ENCODE results near the gene ZEB2. TPM values are rescaled to one million over a fixed set of nuclear protein-coding genes. Genes with fewer than 3 reads are reported as not detected.

Gene ZEB2
- total and polyA plus RNA-seq, 12 donors = 17.2 to 99.5 (median 83.0) TPM

DNA sequence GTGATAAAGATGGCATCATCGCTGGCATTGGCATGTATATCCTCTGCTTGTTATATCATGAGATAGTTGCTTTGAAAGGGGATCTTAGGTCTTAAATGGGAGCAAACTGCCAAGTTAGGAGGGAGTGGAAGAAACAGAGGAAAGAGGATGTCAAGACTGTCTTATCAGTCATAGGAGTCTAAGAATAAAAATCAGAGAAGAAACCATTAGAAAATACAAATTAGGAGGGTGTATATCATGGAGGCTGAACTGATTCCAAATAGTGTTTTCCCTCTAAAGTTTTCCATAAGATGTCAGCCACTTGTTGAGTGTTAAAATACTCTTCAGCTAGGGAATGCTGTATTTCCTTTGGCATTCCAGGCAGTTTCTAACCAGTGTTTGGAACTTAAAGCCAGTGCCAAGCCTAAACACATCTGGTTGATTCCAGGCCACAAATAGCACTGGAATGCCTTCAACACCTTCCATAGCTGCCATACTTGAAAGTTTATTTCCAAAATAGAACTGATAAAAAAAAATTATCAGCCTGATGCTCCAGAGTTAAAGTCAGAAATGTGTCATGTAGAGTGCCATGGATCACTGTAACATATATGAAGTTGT, 129.4 kb downstream of the ZEB2 start:
- DNase-seq (no peak), ATAC-seq (peak in 6 of 8 donors; percentile 47 to 75 (median 66))
- intact Hi-C loops (cut with DNase I) = no loop called here
- WGBS, 2 donors = 32 to 48% methylated on average over 1 of the region's 1 CpG
- H3K9me3 ChIP-seq = no peaks in the 10 kb centered on the region
- peaks cover 0 to 27% (median 10%) of the 10 kb centered on the region in 9 donors for H3K4me1 ChIP-seq
- no peaks in the 10 kb centered on the region for H3K27me3 ChIP-seq
- peak overlapping the region in 7 of 10 donors; percentile 24 to 71 (median 37) for H3K27ac ChIP-seq
- peaks cover 0 to 99% (median 8%) of the 10 kb centered on the region in 9 donors for H3K36me3 ChIP-seq
- TF ChIP-seq, protein P1, sequence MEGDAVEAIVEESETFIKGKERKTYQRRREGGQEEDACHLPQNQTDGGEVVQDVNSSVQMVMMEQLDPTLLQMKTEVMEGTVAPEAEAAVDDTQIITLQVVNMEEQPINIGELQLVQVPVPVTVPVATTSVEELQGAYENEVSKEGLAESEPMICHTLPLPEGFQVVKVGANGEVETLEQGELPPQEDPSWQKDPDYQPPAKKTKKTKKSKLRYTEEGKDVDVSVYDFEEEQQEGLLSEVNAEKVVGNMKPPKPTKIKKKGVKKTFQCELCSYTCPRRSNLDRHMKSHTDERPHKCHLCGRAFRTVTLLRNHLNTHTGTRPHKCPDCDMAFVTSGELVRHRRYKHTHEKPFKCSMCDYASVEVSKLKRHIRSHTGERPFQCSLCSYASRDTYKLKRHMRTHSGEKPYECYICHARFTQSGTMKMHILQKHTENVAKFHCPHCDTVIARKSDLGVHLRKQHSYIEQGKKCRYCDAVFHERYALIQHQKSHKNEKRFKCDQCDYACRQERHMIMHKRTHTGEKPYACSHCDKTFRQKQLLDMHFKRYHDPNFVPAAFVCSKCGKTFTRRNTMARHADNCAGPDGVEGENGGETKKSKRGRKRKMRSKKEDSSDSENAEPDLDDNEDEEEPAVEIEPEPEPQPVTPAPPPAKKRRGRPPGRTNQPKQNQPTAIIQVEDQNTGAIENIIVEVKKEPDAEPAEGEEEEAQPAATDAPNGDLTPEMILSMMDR (IDR thresholded peaks at IDR 0.05) = no peak
- no peak overlapping the region for H3K4me3 ChIP-seq

DNA sequence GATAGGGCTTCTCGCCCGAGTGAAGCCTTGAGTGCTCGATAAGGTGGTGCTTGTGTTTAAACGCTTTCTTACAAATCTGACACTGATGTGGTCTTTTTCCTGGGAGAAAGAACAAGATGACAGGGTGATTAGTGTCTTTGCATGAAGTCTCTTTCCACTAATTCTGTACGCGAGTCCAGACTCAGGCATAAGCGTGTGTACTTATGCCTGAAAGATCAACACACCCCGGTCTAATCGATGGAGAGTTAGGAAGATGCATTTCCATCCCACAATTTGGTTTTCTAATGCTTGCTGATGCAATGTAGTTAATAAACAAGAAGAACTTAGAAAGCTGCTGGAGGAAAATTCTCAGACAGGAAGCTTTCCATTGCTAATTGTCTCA, 130.0 kb downstream of the ZEB2 start:
- H3K4me3 ChIP-seq = peak overlapping the region in 1 of 10 donors; percentile 27
- TF ChIP-seq, protein P1 (IDR thresholded peaks at IDR 0.05) = no peak
- no peaks in the 10 kb centered on the region for H3K9me3 ChIP-seq
- H3K4me1 ChIP-seq = peaks cover 0 to 27% (median 10%) of the 10 kb centered on the region in 9 donors
- ATAC-seq (peak in 3 of 8 donors; percentile 6 to 38 (median 12)), DNase-seq (no peak)
- 56 to 64% methylated on average over 9 of the region's 9 CpGs for WGBS, 2 donors
- H3K27me3 ChIP-seq = no peaks in the 10 kb centered on the region
- peaks cover 0 to 99% (median 8%) of the 10 kb centered on the region in 9 donors for H3K36me3 ChIP-seq
- H3K27ac ChIP-seq = peak overlapping the region in 7 of 10 donors; percentile 24 to 71 (median 37)
- intact Hi-C loops (cut with DNase I) = loop anchor here in 1 of 10 donors (10.0 kb wide), 1 partner anchor 1365 kb away; no protein-coding TSS in a partner anchor

DNA sequence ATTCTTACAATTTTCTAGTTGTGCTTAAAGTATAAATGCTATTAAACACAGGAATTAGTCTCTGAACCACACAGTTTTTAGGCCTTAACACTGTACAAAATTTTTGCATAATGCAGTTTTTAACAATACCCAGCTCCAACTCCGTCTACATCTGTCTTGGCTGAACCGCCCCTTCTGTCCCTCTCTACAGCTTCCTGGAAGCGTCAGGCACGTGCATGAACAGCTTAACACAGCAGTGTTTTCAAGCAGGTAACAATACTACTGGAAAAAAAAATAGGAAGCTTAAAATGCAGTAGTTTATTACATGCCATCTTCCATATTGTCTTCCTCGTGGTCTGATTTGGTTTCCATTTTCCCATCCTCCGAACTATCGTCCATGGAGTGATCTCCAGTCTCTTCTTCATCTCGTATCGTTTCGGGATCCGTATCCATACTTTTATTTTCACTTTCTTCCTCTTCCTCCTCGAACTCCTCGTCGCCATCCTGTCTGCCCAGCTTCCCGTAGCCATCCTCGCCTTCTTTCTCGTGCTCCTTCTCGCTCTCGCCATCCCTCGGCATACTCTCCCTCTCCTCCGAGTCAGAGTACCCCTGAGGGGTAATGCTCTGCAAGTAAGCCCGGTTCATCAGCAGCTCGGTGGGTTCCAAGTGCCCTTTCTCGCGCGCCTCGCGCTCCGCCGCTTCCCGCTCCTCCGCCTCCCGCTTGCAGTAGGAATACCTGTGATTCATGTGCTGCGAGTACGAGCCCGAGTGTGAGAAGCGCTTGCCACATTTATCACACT, 130.6 kb downstream of the ZEB2 start:
- DNase-seq (no peak), ATAC-seq (peak in 6 of 8 donors; percentile 11 to 61 (median 40))
- 72 to 78% methylated on average over 37 of the region's 37 CpGs for WGBS, 2 donors
- TF ChIP-seq, protein P1 (IDR thresholded peaks at IDR 0.05) = no peak
- Histone ChIP-seq H3K4me1 (peaks cover 0 to 27% (median 10%) of the 10 kb centered on the region in 9 donors), H3K27ac (peak overlapping the region in 6 of 10 donors; percentile 24 to 71 (median 45)), H3K36me3 (peaks cover 0 to 96% (median 8%) of the 10 kb centered on the region in 9 donors), H3K4me3 (peak overlapping the region in 3 of 10 donors; percentile 6 to 27 (median 12)), H3K27me3 (no peaks in the 10 kb centered on the region), H3K9me3 (no peaks in the 10 kb centered on the region)
- intact Hi-C loops (cut with DNase I) = loop anchor here in 1 of 10 donors (10.0 kb wide), 1 partner anchor 1365 kb away; no protein-coding TSS in a partner anchor

DNA sequence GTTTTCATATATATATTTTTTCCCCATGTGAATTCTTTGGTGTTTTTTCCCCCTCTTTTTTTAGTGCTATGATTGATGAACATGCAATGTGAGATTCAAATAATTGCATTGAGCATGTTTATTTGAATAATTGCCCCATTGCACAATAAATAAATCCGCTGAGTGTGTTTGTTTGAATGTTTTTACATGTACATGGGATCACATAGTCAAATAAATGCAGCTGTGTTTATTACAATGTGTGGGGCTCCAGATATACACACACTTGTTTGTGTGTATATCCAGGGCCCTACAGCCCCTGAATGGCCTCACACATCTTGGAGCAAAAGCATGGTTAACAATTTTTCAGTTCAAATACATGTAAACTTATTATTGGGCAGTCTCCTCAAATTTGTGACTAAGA, 134.5 kb downstream of the ZEB2 start:
- Histone ChIP-seq H3K4me1 (peaks cover 0 to 53% (median 12%) of the 10 kb centered on the region in 9 donors), H3K4me3 (no peak overlapping the region), H3K27ac (no peak overlapping the region), H3K9me3 (no peaks in the 10 kb centered on the region), H3K27me3 (no peaks in the 10 kb centered on the region), H3K36me3 (peaks cover 0 to 57% (median 8%) of the 10 kb centered on the region in 9 donors)
- ATAC-seq (no peak), DNase-seq (no peak)
- intact Hi-C loops (cut with DNase I) = loop anchor here in 1 of 10 donors (10.0 kb wide), 1 partner anchor 1369 kb away; no protein-coding TSS in a partner anchor
- TF ChIP-seq, protein P1 (IDR thresholded peaks at IDR 0.05) = no peak
- WGBS, 2 donors = 97 to 98% methylated on average over 1 of the region's 1 CpG
